ENCODE data around the gene C10orf71.

C10orf71 gene

DNA sequence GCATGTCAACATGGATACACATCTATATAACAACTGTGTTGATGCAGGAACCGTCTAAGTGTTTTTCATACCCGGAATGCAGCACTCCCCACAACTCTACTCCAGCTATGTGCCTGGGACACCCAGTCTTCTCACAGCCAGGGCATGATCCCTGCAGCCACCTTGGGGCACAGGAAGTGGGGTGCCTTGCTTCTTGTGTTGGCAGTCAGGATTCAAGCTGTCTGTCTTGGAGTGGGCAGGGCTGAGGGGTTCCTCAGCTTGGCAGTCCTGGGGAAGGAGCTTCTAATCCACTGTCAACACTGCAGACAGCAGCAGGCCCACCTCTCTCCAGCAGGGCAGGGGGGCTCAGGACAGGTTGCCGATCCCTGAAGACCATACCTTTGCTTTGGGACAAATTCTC is 55.6 kb downstream of the C10orf71 start:
- TF ChIP-seq, protein P1, sequence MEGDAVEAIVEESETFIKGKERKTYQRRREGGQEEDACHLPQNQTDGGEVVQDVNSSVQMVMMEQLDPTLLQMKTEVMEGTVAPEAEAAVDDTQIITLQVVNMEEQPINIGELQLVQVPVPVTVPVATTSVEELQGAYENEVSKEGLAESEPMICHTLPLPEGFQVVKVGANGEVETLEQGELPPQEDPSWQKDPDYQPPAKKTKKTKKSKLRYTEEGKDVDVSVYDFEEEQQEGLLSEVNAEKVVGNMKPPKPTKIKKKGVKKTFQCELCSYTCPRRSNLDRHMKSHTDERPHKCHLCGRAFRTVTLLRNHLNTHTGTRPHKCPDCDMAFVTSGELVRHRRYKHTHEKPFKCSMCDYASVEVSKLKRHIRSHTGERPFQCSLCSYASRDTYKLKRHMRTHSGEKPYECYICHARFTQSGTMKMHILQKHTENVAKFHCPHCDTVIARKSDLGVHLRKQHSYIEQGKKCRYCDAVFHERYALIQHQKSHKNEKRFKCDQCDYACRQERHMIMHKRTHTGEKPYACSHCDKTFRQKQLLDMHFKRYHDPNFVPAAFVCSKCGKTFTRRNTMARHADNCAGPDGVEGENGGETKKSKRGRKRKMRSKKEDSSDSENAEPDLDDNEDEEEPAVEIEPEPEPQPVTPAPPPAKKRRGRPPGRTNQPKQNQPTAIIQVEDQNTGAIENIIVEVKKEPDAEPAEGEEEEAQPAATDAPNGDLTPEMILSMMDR (conservative IDR thresholded peaks at IDR 0.05), result no peak

DNA sequence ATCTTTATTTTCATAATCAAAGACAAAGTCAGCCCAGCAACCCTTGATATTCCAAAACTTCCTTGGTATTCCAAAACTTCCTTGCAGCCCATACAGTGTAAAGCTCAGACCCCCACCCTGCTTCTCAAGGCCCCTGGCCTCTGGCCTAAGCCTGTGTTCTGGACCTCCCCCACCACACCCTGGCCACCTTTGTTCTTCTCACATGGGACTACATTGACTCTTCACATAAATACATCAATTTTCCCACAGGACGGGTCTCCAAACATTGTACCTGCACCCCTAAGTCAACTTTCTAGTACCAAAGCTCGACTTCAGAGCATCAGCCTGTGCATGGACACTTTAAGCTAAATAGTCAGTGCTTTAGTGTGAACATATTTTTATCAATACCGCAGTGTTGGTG is 56.3 kb downstream of the C10orf71 start:
- H3K27ac ChIP-seq, result no peak overlapping the region
- TF ChIP-seq, protein P1 (conservative IDR thresholded peaks at IDR 0.05), result no peak

More for the DNA sequence above, 55.6 kb downstream of the C10orf71 start:
- no peak overlapping the region for H3K27ac ChIP-seq

DNA sequence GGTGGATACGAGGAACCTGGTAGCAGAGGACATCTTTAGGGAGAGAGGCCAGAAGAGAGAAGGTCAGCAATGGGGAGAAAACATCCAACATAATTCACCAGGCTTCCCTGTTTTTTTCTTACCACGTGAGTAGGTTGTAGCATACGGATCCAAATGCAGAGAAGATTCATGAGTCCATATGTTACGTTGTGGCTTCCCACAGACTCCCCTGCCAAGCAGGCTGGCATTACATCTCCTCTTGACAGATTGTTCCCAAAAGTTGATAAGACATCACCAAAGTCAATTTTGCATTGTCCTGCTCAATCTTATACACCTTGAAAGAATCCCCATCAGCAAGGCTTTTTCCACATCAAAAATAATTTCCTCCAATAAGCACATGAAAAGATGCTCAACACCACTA is 57.2 kb downstream of the C10orf71 start:
- no peak overlapping the region for H3K27ac ChIP-seq

DNA sequence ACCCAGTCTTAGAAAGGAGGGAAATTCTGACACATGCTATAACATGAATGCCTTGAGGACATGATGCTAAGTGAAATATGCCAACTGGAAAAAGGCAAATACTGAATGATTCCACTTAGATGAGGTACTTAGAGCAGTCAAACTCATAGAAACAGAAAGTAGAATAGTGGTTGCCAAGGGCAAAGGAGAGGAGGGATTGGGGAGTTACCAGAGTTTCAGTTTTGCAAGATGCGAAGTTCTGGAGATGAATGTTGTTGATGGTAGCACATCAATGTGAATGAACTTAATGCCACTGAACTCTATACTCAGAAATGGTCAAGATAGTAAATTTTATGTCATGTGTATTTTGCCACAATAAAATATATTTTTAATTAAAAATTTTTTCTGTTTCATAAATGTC is 58.0 kb downstream of the C10orf71 start:
- TF ChIP-seq, protein P1 (conservative IDR thresholded peaks at IDR 0.05), result no peak
- H3K27ac ChIP-seq, result no peak overlapping the region

More for the DNA sequence above, 57.2 kb downstream of the C10orf71 start:
- TF ChIP-seq, protein P1 (conservative IDR thresholded peaks at IDR 0.05), result no peak

DNA sequence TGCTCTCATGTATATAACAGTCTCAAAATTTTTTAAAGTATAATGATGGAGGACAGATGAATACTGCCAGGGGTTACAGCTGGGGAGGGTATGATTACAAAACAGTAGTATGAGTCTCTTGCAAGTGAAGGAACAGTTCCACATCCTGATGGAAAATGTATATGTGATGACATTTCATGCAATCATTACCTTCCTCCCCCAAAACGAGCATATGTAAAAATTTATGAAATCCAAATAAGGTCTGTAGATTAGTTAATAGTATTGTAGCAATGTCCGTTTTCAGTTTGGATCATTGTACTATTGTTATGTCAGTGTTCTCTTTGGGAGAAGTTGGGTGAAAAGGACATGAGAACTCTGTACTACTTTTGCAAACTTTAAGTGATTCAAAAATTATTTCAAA is 58.9 kb downstream of the C10orf71 start:
- H3K27ac ChIP-seq, result no peak overlapping the region
- TF ChIP-seq, protein P1 (conservative IDR thresholded peaks at IDR 0.05), result no peak

DNA sequence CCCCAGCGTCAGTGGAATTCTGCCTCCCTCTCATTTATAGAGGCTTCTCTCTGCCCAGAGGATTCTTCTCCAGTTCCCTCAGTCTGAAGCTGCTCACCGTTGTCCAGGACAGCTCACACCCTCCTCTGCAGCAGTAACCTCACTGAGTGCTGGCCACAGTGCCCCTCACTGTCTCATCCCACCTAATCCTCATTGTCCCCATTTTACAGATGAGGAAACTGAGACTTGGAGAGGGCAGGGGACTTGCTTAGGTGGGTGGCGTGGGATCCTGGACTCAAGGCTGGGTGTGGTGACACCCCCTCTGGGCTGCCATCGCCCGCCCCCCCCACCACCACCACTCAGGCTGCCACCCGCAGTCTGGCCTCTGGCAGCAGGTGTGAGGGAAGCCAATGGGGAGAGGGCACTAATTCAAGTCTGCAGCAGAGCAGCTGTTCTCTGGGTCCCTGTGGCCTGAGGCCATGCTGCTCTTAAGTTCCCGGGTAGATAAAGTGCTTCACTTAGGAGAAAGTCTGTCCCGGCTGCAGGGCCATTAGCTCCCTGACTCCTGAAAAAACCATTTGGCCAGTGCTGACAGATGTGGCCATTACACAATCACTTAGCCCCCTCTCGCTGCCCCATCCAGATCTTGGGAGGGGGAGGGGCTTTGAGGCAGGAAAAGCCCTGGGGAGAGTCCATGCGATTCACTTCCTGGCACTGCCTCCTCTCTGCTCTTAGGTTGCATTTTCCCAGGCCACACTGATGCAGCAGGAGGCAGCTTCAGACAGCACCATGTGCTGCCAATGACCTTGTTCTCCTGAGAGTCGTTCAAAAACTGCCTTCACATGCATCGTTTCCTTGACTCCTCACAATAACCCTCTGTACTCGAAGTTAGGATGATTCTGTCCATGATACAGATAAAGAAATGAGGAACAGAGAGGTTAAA is 60.6 kb downstream of the C10orf71 start:
- no peak overlapping the region for H3K27ac ChIP-seq
- TF ChIP-seq, protein P1 (conservative IDR thresholded peaks at IDR 0.05), result no peak

DNA sequence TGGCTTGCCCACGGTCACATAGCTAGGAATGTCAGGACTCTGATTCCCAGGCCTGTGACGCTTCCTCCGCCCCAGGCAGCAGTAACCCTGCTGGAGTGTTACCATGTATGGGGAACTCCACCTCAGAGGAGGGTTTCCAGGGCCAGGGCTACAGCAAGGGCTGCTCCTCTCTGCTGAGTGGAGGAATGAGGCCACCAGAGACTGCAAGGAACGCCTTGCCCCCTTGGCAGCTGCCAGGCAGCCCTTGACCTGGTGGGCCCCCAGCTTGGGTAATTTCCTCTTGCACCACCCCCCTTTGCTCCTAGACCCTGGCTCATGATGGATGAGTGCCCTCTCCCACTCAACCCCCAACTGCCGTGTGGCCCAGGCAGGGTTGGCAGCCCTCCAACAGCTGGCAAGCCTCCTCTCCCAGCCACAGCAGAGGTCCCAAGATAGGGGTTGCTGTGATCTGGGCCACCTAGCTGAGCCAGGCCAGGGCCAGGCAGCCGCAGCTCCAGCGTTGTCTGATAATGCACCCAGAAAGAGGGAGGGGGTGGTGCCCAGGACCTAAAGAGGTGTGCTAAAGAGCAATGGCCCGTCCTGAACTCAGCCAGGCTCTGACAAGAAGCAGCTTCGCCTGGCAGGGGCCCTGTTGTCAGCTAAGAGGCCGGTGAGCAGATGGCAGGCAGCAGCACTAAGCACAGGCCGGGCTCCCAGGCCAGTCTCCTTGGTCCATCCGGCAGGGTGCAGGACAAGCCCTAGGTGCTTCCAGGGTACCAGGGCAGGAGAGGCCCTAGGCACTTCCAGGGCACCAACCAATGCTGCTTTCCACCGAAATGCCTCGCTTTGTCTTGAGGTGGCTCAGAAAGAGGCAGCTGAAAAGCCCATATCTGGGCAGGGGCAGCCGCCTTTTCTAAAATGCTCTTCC is 61.6 kb downstream of the C10orf71 start:
- H3K27ac ChIP-seq, result no peak overlapping the region
- TF ChIP-seq, protein P1 (conservative IDR thresholded peaks at IDR 0.05), result no peak
